Neural cell (in vitro differentiated cells): ENCODE results near the gene ZFR.
"Not testable (repeated sequence)": the region's sequence is repeated elsewhere in the genome, so short reads cannot be mapped to it uniquely, and the experiment has no call there.

Source experiments
- CTCF ChIP-seq: fragments of 450-650 bp; IDR thresholded peaks from 2 replicates; pipeline ENCODE4 v1.5.1; 2014; ENCODE audit warnings: antibody characterized with exemption, mild to moderate bottlenecking, moderate library complexity; ENCODE audit not compliant: poor library complexity, severe bottlenecking
- EP300 ChIP-seq: fragments of 450-650 bp; conservative IDR thresholded peaks from 2 replicates; pipeline ENCODE4 v1.6.1; 2014; ENCODE audit warnings: antibody characterized with exemption, mild to moderate bottlenecking, moderate library complexity; ENCODE audit not compliant: poor library complexity, severe bottlenecking
- EZH2 ChIP-seq: fragments of 200-600, 300-800 bp; shearing (Covaris generic), sonication (generic); IDR thresholded peaks from 2 replicates; pipeline ENCODE4 v1.6.1; 2014; ENCODE audit warnings: antibody characterized with exemption, low read length, borderline replicate concordance, mild to moderate bottlenecking; ENCODE audit not compliant: insufficient read depth, poor library complexity, severe bottlenecking
- MXI1 ChIP-seq: fragments of 450-650 bp; conservative IDR thresholded peaks from 2 replicates; pipeline ENCODE4 v1.6.1; 2014; ENCODE audit warnings: antibody characterized with exemption, mild to moderate bottlenecking; ENCODE audit not compliant: poor library complexity, severe bottlenecking

GRCh38 chr5:32452316-32452715 lies 7.8 kb upstream of the ZFR start:
- TF ChIP-seq EZH2, CTCF, EP300, MXI1: not testable (repeated sequence)
